Transverse colon (tissue), 4 donors: ENCODE data around the gene PAQR6.

ENCODE experiments used
- CTCF ChIP-seq, 5 experiments: fragments of 200-600 bp in 3 of 5; fragments of 450-650 bp in 2 of 5; sonication (generic) in 3 of 5; IDR thresholded peaks; 1 replicate in 2 of 5; 2 replicates in 3 of 5; pipeline ENCODE4 v1.5.1; 2016 to 2017; ENCODE audit warnings: antibody characterized with exemption in 5 of 5, inconsistent platforms in 3 of 5, mild to moderate bottlenecking in 2 of 5, moderate library complexity in 1 of 5
- EP300 ChIP-seq: sonication (generic); formaldehyde crosslinking; IDR thresholded peaks from one replicate; pipeline ENCODE4 v1.6.1; 2017; ENCODE audit warnings: antibody characterized with exemption, low read depth
- POLR2AphosphoS5 ChIP-seq, 3 donors: sonication (generic); formaldehyde crosslinking; IDR thresholded peaks; one replicate each; pipeline ENCODE4 v1.6.1; 2016; ENCODE audit warnings: antibody characterized with exemption in 3 of 3

GRCh38 chr1:156203331-156203730 lies 44.5 kb downstream of the PAQR6 start:
- TF ChIP-seq CTCF (IDR thresholded peaks at IDR 0.05) = no peak
- no peak for TF ChIP-seq EP300
- TF ChIP-seq POLR2AphosphoS5 (IDR thresholded peaks at IDR 0.05) = no peak
